Measurements from ENCODE around the gene ATP6V1C2.

DNA sequence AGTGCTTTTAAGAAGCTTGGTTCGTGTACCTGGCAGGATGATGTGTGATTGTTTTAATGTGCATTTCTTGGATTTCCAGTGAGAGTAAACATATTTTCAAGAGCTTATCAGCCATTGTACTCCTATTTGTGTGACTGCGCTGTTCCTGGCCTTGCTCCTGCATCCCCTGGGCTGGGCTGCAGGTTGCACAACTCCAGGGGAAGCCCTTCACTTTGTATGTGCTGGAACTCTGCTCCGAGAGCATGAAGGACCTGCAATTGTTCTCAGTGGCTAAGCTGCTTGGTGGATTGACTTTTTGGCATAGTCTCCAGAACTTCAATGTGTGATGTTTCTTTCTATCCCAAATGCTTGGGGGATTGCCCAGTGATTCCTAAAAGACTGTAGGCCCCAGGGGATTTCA is 18.8 kb downstream of the ATP6V1C2 start:
- TF ChIP-seq, protein P1, sequence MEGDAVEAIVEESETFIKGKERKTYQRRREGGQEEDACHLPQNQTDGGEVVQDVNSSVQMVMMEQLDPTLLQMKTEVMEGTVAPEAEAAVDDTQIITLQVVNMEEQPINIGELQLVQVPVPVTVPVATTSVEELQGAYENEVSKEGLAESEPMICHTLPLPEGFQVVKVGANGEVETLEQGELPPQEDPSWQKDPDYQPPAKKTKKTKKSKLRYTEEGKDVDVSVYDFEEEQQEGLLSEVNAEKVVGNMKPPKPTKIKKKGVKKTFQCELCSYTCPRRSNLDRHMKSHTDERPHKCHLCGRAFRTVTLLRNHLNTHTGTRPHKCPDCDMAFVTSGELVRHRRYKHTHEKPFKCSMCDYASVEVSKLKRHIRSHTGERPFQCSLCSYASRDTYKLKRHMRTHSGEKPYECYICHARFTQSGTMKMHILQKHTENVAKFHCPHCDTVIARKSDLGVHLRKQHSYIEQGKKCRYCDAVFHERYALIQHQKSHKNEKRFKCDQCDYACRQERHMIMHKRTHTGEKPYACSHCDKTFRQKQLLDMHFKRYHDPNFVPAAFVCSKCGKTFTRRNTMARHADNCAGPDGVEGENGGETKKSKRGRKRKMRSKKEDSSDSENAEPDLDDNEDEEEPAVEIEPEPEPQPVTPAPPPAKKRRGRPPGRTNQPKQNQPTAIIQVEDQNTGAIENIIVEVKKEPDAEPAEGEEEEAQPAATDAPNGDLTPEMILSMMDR (IDR thresholded peaks at IDR 0.05; ENCODE audit: low read length), result no peak
- no peak for TF ChIP-seq EZH2 (optimal IDR thresholded peaks at IDR 0.05; ENCODE audit: low read depth, low read length)
- TF ChIP-seq EZH2phosphoT487 (IDR thresholded peaks at IDR 0.05; ENCODE audit: low read length), result no peak

Data from MM.1S (cell line).